ENCODE measurements around the gene SNED1. TPM values are rescaled to one million over a fixed set of nuclear protein-coding genes. Genes with fewer than 3 reads are reported as not detected.
A peak's percentile ranks its signal among the peaks of the same experiment; 100 is the strongest.

Gene SNED1
- total RNA-seq, 2 donors from 2014 or later, result 4.6 TPM

DNA sequence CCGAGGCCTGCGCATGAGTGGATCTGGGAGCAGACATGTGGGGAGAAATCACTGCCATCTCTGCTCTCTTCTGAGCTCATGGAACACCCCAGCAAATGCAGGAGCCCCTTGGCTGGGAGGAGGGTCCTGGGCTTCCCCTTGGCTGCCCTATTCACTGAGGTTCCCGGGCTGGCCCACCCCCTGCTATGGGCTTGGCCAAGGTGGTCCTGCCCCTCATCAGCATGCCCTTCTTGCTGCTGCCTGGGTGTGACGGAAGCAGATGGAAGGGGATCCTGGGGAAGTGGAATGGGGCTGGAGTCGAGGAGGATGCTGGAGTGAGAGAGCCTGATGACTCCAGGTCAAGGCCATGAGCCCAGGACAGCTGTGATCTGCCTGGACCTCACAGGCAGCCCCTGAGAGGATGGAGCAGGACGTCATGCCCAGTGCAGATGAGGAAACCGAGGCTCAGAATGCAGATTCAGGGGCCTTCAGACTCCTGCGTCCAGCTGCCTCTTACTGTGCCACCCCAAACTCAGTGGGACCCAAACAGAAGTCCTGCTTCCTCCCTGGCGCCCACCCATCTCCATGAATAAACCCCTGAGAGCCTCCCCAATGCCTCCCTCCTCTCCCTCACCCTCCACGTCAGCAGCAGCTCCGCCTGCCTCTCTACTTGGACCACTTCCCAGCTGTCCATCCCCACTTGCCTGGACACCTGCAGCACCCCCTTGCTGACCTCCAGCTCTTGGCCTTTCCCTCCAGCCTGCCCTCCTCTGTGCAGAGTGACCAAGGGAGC is 4.0 kb downstream of the SNED1 start:
- Histone ChIP-seq H3K4me1 (no peaks in the 10 kb centered on the region), H3K36me3 (no peaks in the 10 kb centered on the region), H3K27ac (no peak overlapping the region), H3K27me3 (no peaks in the 10 kb centered on the region), H3K9ac (ENCODE audit: low read depth in 2 of 2, low read length in 2 of 2) (no peak overlapping the region), H3K9me3 (no peaks in the 10 kb centered on the region), H3K4me3 (no peak overlapping the region)
- DNase-seq, result peak; percentile 16
- TF ChIP-seq, protein P1, sequence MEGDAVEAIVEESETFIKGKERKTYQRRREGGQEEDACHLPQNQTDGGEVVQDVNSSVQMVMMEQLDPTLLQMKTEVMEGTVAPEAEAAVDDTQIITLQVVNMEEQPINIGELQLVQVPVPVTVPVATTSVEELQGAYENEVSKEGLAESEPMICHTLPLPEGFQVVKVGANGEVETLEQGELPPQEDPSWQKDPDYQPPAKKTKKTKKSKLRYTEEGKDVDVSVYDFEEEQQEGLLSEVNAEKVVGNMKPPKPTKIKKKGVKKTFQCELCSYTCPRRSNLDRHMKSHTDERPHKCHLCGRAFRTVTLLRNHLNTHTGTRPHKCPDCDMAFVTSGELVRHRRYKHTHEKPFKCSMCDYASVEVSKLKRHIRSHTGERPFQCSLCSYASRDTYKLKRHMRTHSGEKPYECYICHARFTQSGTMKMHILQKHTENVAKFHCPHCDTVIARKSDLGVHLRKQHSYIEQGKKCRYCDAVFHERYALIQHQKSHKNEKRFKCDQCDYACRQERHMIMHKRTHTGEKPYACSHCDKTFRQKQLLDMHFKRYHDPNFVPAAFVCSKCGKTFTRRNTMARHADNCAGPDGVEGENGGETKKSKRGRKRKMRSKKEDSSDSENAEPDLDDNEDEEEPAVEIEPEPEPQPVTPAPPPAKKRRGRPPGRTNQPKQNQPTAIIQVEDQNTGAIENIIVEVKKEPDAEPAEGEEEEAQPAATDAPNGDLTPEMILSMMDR (IDR thresholded peaks at IDR 0.05), result no peak
- intact Hi-C loops (cut with DNase I), result no loop called here

DNA sequence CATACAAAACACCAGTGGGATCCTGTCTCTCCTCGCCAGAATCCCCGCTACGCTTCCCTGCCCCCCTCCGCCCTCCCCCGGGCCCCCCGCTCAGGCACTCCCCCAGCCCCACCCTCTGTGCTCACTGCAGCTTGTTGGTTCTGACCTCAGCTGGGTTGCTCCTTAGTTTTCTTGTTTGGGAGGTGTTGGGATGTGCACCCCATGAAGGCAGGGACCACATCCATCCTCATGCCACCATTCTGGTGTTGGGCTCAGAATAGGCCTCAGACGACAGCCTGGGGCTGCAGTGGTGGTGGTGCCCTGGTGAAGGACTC is 4.6 kb downstream of the SNED1 start:
- H3K4me3 ChIP-seq, result no peak overlapping the region
- no peak for DNase-seq
- intact Hi-C loops (cut with DNase I), result no loop called here
- no peaks in the 10 kb centered on the region for H3K27me3 ChIP-seq
- no peak overlapping the region for H3K27ac ChIP-seq
- TF ChIP-seq, protein P1 (IDR thresholded peaks at IDR 0.05), result no peak
- no peaks in the 10 kb centered on the region for H3K4me1 ChIP-seq
- no peak overlapping the region for H3K9ac ChIP-seq (ENCODE audit: low read depth in 2 of 2, low read length in 2 of 2)
- H3K9me3 ChIP-seq, result no peaks in the 10 kb centered on the region
- no peaks in the 10 kb centered on the region for H3K36me3 ChIP-seq

DNA sequence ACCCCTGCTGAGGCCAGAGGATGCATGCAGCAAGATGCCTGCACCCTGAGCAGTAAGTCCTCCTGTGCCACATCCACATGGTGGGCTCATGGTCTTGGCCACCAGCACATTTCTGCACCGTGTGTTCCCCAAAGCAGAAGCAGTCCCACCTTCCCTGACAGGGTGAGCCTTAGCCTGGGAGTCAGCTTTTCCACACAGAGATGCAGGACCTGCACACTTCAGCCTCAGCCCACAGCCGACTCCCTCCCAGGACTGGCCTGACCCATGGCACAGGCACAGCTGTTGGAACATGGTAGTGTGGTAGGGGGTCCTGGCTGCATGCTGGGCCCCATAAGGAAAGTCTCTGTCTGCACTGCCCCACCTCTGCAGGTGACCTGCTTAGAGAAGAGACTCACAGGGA is 5.0 kb downstream of the SNED1 start:
- H3K9ac ChIP-seq (ENCODE audit: low read depth in 2 of 2, low read length in 2 of 2), result no peak overlapping the region
- DNase-seq, result no peak
- H3K27me3 ChIP-seq, result no peaks in the 10 kb centered on the region
- intact Hi-C loops (cut with DNase I), result no loop called here
- TF ChIP-seq, protein P1 (IDR thresholded peaks at IDR 0.05), result no peak
- no peak overlapping the region for H3K4me3 ChIP-seq
- H3K36me3 ChIP-seq, result no peaks in the 10 kb centered on the region
- no peak overlapping the region for H3K27ac ChIP-seq
- no peaks in the 10 kb centered on the region for H3K9me3 ChIP-seq
- H3K4me1 ChIP-seq, result no peaks in the 10 kb centered on the region

DNA sequence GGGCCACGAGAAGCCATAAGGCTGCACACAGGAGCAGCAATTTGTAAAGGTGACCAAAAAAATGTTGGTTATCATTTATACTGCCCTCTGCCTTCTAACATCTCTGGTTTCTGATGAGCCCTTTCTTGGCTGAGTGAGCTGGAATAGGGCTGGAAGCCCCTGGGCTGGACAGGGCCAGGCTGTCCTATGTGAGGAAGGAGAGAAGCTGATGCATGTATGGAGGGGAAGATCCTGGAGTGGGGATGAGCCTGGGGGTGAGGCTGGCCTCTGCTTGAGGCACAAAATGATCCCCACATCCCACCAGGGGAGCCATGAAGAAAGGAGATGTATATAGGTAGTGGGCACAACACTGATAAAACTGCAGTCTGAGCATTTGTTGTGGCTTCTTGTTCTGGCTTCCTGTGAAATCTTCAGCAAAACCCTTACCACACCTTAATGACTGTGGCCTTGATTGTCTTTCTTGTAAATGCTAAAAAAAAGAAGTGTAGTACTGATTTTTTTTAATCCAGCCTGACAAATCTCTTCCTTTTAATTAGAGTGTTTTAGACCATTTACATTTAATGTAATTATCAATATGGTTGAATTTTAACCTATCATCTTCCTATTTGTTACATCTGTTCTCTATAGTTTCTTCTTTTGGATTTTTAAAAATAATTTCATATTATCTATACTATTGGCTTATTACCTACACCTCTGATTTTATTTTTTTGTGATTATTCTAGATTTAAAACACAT is 5.6 kb downstream of the SNED1 start:
- Histone ChIP-seq H3K27ac (no peak overlapping the region), H3K9ac (ENCODE audit: low read depth in 2 of 2, low read length in 2 of 2) (no peak overlapping the region), H3K27me3 (no peaks in the 10 kb centered on the region), H3K4me3 (no peak overlapping the region), H3K36me3 (no peaks in the 10 kb centered on the region), H3K9me3 (no peaks in the 10 kb centered on the region), H3K4me1 (no peaks in the 10 kb centered on the region)
- no peak for DNase-seq
- intact Hi-C loops (cut with DNase I), result no loop called here
- TF ChIP-seq, protein P1 (IDR thresholded peaks at IDR 0.05), result no peak

DNA sequence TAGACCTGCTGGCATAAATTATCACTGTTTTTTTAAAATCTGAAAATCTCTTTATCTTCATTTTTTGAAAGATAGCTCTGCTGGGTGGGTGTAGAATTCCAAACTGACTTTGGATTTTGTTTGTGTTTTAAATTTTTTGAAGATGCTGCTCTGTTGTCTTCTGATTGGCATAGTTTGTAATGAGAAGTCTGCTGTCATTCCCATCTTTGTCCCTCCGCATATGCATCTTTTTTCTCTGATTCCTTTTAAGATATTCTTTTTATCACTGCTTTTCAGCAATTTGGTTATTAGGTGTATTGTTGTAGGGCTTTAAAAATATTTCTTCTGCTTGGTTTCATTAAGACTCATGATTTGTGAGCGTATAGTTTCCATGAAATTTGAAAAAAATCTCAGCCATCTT is 7.2 kb downstream of the SNED1 start:
- Histone ChIP-seq H3K36me3 (no peaks in the 10 kb centered on the region), H3K4me1 (peaks cover 6% of the 10 kb centered on the region), H3K4me3 (no peak overlapping the region), H3K9ac (ENCODE audit: low read depth in 2 of 2, low read length in 2 of 2) (no peak overlapping the region), H3K27ac (no peak overlapping the region), H3K27me3 (no peaks in the 10 kb centered on the region), H3K9me3 (no peaks in the 10 kb centered on the region)
- TF ChIP-seq, protein P1 (IDR thresholded peaks at IDR 0.05), result no peak
- intact Hi-C loops (cut with DNase I), result no loop called here
- DNase-seq, result no peak
